ENCODE data around the gene PFDN6. TPM values are rescaled to one million over a fixed set of nuclear protein-coding genes. Genes with fewer than 3 reads are reported as not detected.

PFDN6 gene
- total and polyA plus RNA-seq, 9 of the 15 experiments (the other 6 are each of a cell fraction or from before 2014, with no cell fraction given) = 6.8 to 475 (median 216) TPM

DNA sequence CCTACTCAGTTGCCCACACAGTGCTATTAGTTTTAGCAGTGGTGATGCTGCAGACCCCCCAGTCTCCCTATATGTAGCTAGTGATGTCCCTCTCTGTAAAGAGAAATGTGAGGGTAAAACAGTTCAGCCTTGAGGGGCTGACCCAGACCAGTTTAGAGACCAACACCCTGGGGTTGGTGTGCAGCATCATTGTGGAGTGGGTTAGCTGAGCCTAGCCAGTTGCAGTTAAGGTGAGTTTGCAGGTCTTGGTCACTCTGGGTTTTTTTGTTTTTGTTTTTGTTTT lies 12.9 kb upstream of the PFDN6 start (continued):
- TF ChIP-seq ZNF639 (CRISPR knock-in tag; conservative IDR thresholded peaks at IDR 0.05 in 1 of 2, IDR thresholded peaks at IDR 0.05 in 1 of 2) (no peak), ZNF707 (CRISPR knock-in tag; conservative IDR thresholded peaks at IDR 0.05) (0 out of 2 replicates have a peak, but pooled peaks have one; percentile 48), EWSR1 (IDR thresholded peaks at IDR 0.05; ENCODE audit: borderline replicate concordance, low read depth, partially characterized antibody) (peak; percentile 38), SAFB (IDR thresholded peaks at IDR 0.05; ENCODE audit: borderline replicate concordance, low read depth, low read length) (no peak), GABPB1 (CRISPR knock-in tag; IDR thresholded peaks at IDR 0.05) (no peak), PCBP2 (IDR thresholded peaks at IDR 0.05; ENCODE audit: low read depth, low read length, poor library complexity, severe bottlenecking) (no peak), TCF7L2 (IDR thresholded peaks at IDR 0.05; ENCODE audit: low read depth, low read length) (no peak)
- TF ChIP-seq, protein P1, sequence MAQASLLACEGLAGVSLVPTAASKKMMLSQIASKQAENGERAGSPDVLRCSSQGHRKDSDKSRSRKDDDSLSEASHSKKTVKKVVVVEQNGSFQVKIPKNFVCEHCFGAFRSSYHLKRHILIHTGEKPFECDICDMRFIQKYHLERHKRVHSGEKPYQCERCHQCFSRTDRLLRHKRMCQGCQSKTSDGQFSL (CRISPR knock-in tag; IDR thresholded peaks at IDR 0.05) = no peak
- TF ChIP-seq, protein P1 (tag; IDR thresholded peaks at IDR 0.05) = no peak
- TF ChIP-seq, protein P2, sequence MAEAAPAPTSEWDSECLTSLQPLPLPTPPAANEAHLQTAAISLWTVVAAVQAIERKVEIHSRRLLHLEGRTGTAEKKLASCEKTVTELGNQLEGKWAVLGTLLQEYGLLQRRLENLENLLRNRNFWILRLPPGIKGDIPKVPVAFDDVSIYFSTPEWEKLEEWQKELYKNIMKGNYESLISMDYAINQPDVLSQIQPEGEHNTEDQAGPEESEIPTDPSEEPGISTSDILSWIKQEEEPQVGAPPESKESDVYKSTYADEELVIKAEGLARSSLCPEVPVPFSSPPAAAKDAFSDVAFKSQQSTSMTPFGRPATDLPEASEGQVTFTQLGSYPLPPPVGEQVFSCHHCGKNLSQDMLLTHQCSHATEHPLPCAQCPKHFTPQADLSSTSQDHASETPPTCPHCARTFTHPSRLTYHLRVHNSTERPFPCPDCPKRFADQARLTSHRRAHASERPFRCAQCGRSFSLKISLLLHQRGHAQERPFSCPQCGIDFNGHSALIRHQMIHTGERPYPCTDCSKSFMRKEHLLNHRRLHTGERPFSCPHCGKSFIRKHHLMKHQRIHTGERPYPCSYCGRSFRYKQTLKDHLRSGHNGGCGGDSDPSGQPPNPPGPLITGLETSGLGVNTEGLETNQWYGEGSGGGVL (CRISPR knock-in tag; IDR thresholded peaks at IDR 0.05) = no peak
- TF ChIP-seq, protein P3, sequence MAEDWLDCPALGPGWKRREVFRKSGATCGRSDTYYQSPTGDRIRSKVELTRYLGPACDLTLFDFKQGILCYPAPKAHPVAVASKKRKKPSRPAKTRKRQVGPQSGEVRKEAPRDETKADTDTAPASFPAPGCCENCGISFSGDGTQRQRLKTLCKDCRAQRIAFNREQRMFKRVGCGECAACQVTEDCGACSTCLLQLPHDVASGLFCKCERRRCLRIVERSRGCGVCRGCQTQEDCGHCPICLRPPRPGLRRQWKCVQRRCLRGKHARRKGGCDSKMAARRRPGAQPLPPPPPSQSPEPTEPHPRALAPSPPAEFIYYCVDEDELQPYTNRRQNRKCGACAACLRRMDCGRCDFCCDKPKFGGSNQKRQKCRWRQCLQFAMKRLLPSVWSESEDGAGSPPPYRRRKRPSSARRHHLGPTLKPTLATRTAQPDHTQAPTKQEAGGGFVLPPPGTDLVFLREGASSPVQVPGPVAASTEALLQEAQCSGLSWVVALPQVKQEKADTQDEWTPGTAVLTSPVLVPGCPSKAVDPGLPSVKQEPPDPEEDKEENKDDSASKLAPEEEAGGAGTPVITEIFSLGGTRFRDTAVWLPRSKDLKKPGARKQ (CRISPR knock-in tag; IDR thresholded peaks at IDR 0.05) = no peak

Measured in K562 (cell line).